OCI-LY1 (cell line): Measurements from ENCODE around the gene ZNF37A.

Experiments
- CTCF ChIP-seq: fragments of 200-600 bp; sonication (generic), shearing (Covaris generic); IDR thresholded peaks from 2 replicates; pipeline ENCODE4 v1.5.1; 2017; ENCODE audit warnings: mild to moderate bottlenecking, antibody characterized with exemption, low read length, moderate library complexity, mixed read lengths
- EZH2 ChIP-seq: fragments of 200-600 bp; sonication (generic), shearing (Covaris generic); IDR thresholded peaks from 2 replicates; pipeline ENCODE4 v1.8.0; 2017; ENCODE audit warnings: borderline replicate concordance, mixed run types, mild to moderate bottlenecking, antibody characterized with exemption, low read length, moderate library complexity, mixed read lengths

GRCh38 chr10:38103756-38104155, 9.6 kb downstream of the ZNF37A start:
- TF ChIP-seq EZH2 = no peak
- no peak for TF ChIP-seq CTCF
